H1 (cell line): Measurements from ENCODE around the gene RAP1GAP. TPM values are rescaled to one million over a fixed set of nuclear protein-coding genes. Genes with fewer than 3 reads are reported as not detected.

Source experiments
- CTCF ChIA-PET: fragments of 300-600 bp; sonication (Branson Sonifier 250); formaldehyde crosslinking; loops from one replicate; lab custom pipeline; 2021; ENCODE audit not compliant: partially characterized antibody; lab: Charles Lee
- POLR2A ChIA-PET: fragments of 300-600 bp; sonication (Branson Sonifier 250); formaldehyde crosslinking; loops from one replicate; lab custom pipeline; 2021; ENCODE audit warnings: inconsistent platforms; ENCODE audit not compliant: partially characterized antibody; lab: Charles Lee
- DNase-seq, 2 experiments: peaks; one replicate each; pipeline versions ENCODE4 v3.0.0 to v3.0.0-alpha.2; 2010 to 2022; ENCODE audit warnings: low spot score in 2 of 2, low read depth in 1 of 2, mixed read lengths in 1 of 2
- FAIRE-seq: peaks from 2 replicates; lab custom pipeline; 2011; peaks lifted over from hg19 to GRCh38; lab: Jason Lieb, UNC
- H2AFZ ChIP-seq: 2 replicates; pipeline ENCODE4 v1.8.1; 2012; ENCODE audit warnings: low read length, inconsistent platforms
- H2AK5ac ChIP-seq: 2 replicates; pipeline ENCODE4 v1.6.1; 2013; ENCODE audit warnings: low read depth, low read length
- H2BK120ac ChIP-seq: replicated peaks from 2 replicates; pipeline ENCODE3; 2013; ENCODE audit warnings: low read depth, low read length, inconsistent platforms
- H2BK12ac ChIP-seq: 2 replicates; pipeline ENCODE4 v1.6.1; 2013; ENCODE audit warnings: low read depth, low read length
- H2BK15ac ChIP-seq: 2 replicates; pipeline ENCODE4 v1.6.1; 2013; ENCODE audit warnings: low read length
- H2BK20ac ChIP-seq: 2 replicates; pipeline ENCODE4 v1.6.1; 2013; ENCODE audit warnings: low read length
- H2BK5ac ChIP-seq: 2 replicates; pipeline ENCODE4 v1.6.1; 2013; ENCODE audit warnings: low read depth, low read length
- H3K14ac ChIP-seq: 2 replicates; pipeline ENCODE4 v1.6.1; 2013; ENCODE audit warnings: inconsistent platforms; ENCODE audit not compliant: insufficient read length
- H3K18ac ChIP-seq: 2 replicates; pipeline ENCODE4 v1.6.1; 2013; ENCODE audit warnings: low read length; ENCODE audit errors: extremely low read depth
- H3K23ac ChIP-seq: 2 replicates; pipeline ENCODE4 v1.6.1; 2013; ENCODE audit warnings: inconsistent platforms; ENCODE audit not compliant: insufficient read length
- H3K23me2 ChIP-seq: 2 replicates; pipeline ENCODE4 v1.6.1; 2013; ENCODE audit warnings: low read depth, low read length
- H3K27ac ChIP-seq: 2 replicates; pipeline ENCODE4 v1.6.1; 2011; ENCODE audit warnings: low read depth, low read length, inconsistent platforms
- H3K27me3 ChIP-seq, 4 experiments: replicated peaks in 1 of 4; 1 replicate in 1 of 4; 2 replicates in 3 of 4; pipeline versions ENCODE4 v1.6.1 to v1.8.1; 2011 to 2013; ENCODE audit warnings: low read length in 3 of 4, mild to moderate bottlenecking in 3 of 4, inconsistent platforms in 2 of 4, mixed read lengths in 2 of 4, moderate library complexity in 1 of 4; ENCODE audit not compliant: control insufficient read depth in 3 of 4, insufficient read depth in 3 of 4; ENCODE audit errors: extremely low read depth in 1 of 4
- H3K36me3 ChIP-seq, 4 experiments: 2 replicates each; pipeline versions ENCODE4 v1.6.1 to v1.8.1; 2011 to 2013; ENCODE audit warnings: mild to moderate bottlenecking in 4 of 4, low read length in 3 of 4, moderate library complexity in 2 of 4, control low read depth in 1 of 4, inconsistent platforms in 1 of 4; ENCODE audit not compliant: insufficient read depth in 4 of 4, control insufficient read depth in 2 of 4
- H3K4ac ChIP-seq: replicated peaks from 2 replicates; pipeline ENCODE3; 2013; ENCODE audit warnings: low read length, low read depth, mixed read lengths, inconsistent platforms; ENCODE audit not compliant: insufficient read length
- H3K4me1 ChIP-seq, 4 experiments: replicated peaks in 1 of 4; 1 replicate in 1 of 4; 2 replicates in 3 of 4; pipeline versions ENCODE4 v1.6.1 to v1.8.1; 2011 to 2013; ENCODE audit warnings: low read length in 3 of 4, inconsistent platforms in 2 of 4, mixed read lengths in 1 of 4; ENCODE audit not compliant: insufficient read depth in 4 of 4, control insufficient read depth in 3 of 4
- H3K4me2 ChIP-seq, 2 experiments: 2 replicates each; pipeline versions ENCODE4 v1.6.1 to v1.8.1; 2011 to 2013; ENCODE audit warnings: low read depth in 2 of 2, low read length in 2 of 2, control low read depth in 1 of 2, inconsistent platforms in 1 of 2, mild to moderate bottlenecking in 1 of 2; ENCODE audit not compliant: insufficient read depth in 1 of 2
- H3K4me3 ChIP-seq, 4 experiments: fragments of 200-600, 300-600 bp in 1 of 4; sonication (generic), shearing (Covaris generic), sonication (Bioruptor Twin) in 1 of 4; 2 replicates each; pipeline versions ENCODE4 v1.5.1 to v1.8.1; 2011 to 2016; ENCODE audit warnings: low read length in 4 of 4, low read depth in 3 of 4, control low read depth in 2 of 4, inconsistent platforms in 2 of 4, mild to moderate bottlenecking in 2 of 4, mixed read lengths in 1 of 4, moderate library complexity in 1 of 4; ENCODE audit not compliant: insufficient read depth in 2 of 4; ENCODE audit errors: extremely low read depth in 1 of 4
- H3K56ac ChIP-seq: replicated peaks from 2 replicates; pipeline ENCODE3; 2013; ENCODE audit warnings: low read depth, mild to moderate bottlenecking, mixed read lengths, low read length, inconsistent platforms; ENCODE audit not compliant: insufficient read length
- H3K79me1 ChIP-seq: 2 replicates; pipeline ENCODE4 v1.6.1; 2013; ENCODE audit warnings: low read depth, low read length, control low read depth
- H3K79me2 ChIP-seq, 2 experiments: 2 replicates each; pipeline versions ENCODE4 v1.6.1 to v1.8.1; 2012 to 2013; ENCODE audit warnings: low read length in 2 of 2, mild to moderate bottlenecking in 2 of 2, inconsistent platforms in 1 of 2; ENCODE audit not compliant: insufficient read depth in 2 of 2, control insufficient read depth in 1 of 2
- H3K9ac ChIP-seq, 4 experiments: replicated peaks in 1 of 4; 1 replicate in 1 of 4; 2 replicates in 3 of 4; pipeline versions ENCODE4 v1.6.1 to v1.8.1; 2011 to 2013; ENCODE audit warnings: low read depth in 3 of 4, low read length in 3 of 4, control low read depth in 2 of 4, mild to moderate bottlenecking in 2 of 4, moderate library complexity in 2 of 4, inconsistent platforms in 1 of 4; ENCODE audit errors: extremely low read depth in 1 of 4
- H3K9me3 ChIP-seq, 2 experiments: 2 replicates each; pipeline versions ENCODE4 v1.6.1 to v1.8.1; 2012 to 2013; ENCODE audit warnings: mild to moderate bottlenecking in 2 of 2, moderate library complexity in 2 of 2, control low read depth in 1 of 2, inconsistent platforms in 1 of 2, low read depth in 1 of 2, low read length in 1 of 2, mixed read lengths in 1 of 2; ENCODE audit not compliant: insufficient read depth in 2 of 2
- H4K20me1 ChIP-seq, 2 experiments: replicated peaks in 1 of 2; 2 replicates each; pipeline versions ENCODE3 to v1.8.1; 2011 to 2013; ENCODE audit warnings: inconsistent platforms in 2 of 2, low read length in 2 of 2, mild to moderate bottlenecking in 1 of 2; ENCODE audit not compliant: insufficient read depth in 2 of 2, control insufficient read depth in 1 of 2
- H4K5ac ChIP-seq: 2 replicates; pipeline ENCODE4 v1.6.1; 2013; ENCODE audit warnings: low read length, low read depth, mixed read lengths, inconsistent platforms; ENCODE audit not compliant: insufficient read length
- H4K8ac ChIP-seq: 2 replicates; pipeline ENCODE4 v1.8.0; 2013; ENCODE audit warnings: mild to moderate bottlenecking, moderate library complexity, low read length, inconsistent platforms; ENCODE audit not compliant: insufficient read depth; ENCODE audit errors: extremely low read depth
- H4K91ac ChIP-seq: replicated peaks from 2 replicates; pipeline ENCODE3; 2013; ENCODE audit warnings: low read length, mixed read lengths, inconsistent platforms; ENCODE audit not compliant: insufficient read length
- CBX8 ChIP-seq: fragments of 300-800, 300-1000 bp; sonication (generic); IDR thresholded peaks from 2 replicates; pipeline ENCODE4 v1.7.1; 2016; ENCODE audit warnings: low read depth, low read length, borderline replicate concordance
- NRF1 ChIP-seq: IDR thresholded peaks from 2 replicates; pipeline ENCODE4 v1.6.1; 2011; ENCODE audit warnings: mild to moderate bottlenecking, low read depth, low read length, improper control_type of control experiment
- RBBP5 ChIP-seq: IDR thresholded peaks from 2 replicates; pipeline ENCODE4 v1.7.1; 2012; ENCODE audit warnings: low read depth, mild to moderate bottlenecking, inconsistent platforms, low read length, moderate library complexity, borderline replicate concordance
- RFX5 ChIP-seq: IDR thresholded peaks from 2 replicates; pipeline ENCODE4 v1.6.1; 2011; ENCODE audit warnings: low read depth, low read length, improper control_type of control experiment, borderline replicate concordance
- RNF2 ChIP-seq: fragments of 200-900, 300-1000 bp; sonication (generic); IDR thresholded peaks from 2 replicates; pipeline ENCODE4 v1.7.1; 2016; ENCODE audit warnings: borderline replicate concordance, low read depth, mild to moderate bottlenecking, antibody characterized with exemption, low read length; ENCODE audit not compliant: poor library complexity, severe bottlenecking; ENCODE audit errors: missing control alignments
- SAP30 ChIP-seq: fragments of 300-600 bp; sonication (generic); IDR thresholded peaks from 2 replicates; pipeline ENCODE4 v1.7.1; 2012; ENCODE audit warnings: low read length, moderate library complexity, mild to moderate bottlenecking, inconsistent platforms; ENCODE audit not compliant: insufficient read depth, insufficient replicate concordance
- SIRT6 ChIP-seq: IDR thresholded peaks from one replicate; pipeline ENCODE4 v1.7.1; 2012; ENCODE audit warnings: low read length, inconsistent platforms
- TBP ChIP-seq: IDR thresholded peaks from 2 replicates; pipeline ENCODE4 v1.6.1; 2011; ENCODE audit warnings: low read depth, low read length, improper control_type of control experiment
- WGBS, 2 experiments: shearing (Covaris generic) in 1 of 2; methylation state at CpG; one replicate each; pipeline versions ENCODE4 v1.1.6 to v1.1.7; 2013 to 2015; ENCODE audit warnings: low lambda C conversion rate in 2 of 2, mixed read lengths in 2 of 2, inconsistent platforms in 1 of 2, low coverage in 1 of 2, missing lambda C conversion rate in 1 of 2; ENCODE audit not compliant: insufficient replicate concordance in 2 of 2, insufficient coverage in 1 of 2, insufficient read length in 1 of 2; ENCODE audit errors: extremely low coverage in 1 of 2, missing lambda C conversion rate in 1 of 2; 5-methylcytosine and 5-hydroxymethylcytosine counted together
- polyA plus RNA-seq, 7 experiments: library from polyadenylated mRNA; depleted of rRNA in 3 of 7; stranded (reverse) in 5 of 7; unstranded in 2 of 7; fragments of >200 nt in 5 of 7; fragments of 200-250 nt in 2 of 7; gene quantifications; 1 replicate in 5 of 7; 2 replicates in 1 of 7; 4 replicates in 1 of 7; pipeline versions ENCODE4 v1.2.1 to v1.2.3, GENCODE V29; 2011 to 2013; ENCODE audit warnings: missing spikeins in 2 of 7, mixed read lengths in 2 of 7
- total RNA-seq: library from RNA; stranded (reverse); fragmentation: NEBNext Ultra II Directional; extraction: Animal tissue kit (Norgen Biotek cat#: 25700); gene quantifications from 2 replicates; pipeline ENCODE4 v1.2.1, GENCODE V29; 2021

RAP1GAP gene
- total and polyA plus RNA-seq, 2 of the 8 experiments (the other 6 are each of a cell fraction or from before 2014, with no cell fraction given), result 8.4 TPM

DNA sequence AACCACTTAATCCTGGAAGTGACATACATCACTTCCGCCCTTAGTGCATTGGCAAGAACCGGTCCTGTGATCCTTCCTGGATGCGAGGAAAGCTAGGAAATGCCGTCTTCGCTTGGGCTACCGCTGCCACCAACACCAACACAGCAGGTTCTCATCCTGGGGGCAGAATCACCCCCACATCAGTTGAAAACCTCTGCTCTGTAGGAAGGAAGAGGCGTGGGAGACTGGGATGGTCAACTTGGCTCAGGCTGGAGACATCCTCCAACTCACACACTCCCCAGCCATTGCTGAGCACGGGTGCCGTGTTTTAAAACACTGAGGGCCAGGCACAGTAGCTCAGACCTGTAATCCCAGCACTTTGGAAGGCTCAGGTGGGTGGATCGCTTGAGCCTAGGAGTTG, 85.1 kb downstream of the RAP1GAP start:
- H4K8ac ChIP-seq, result no peak overlapping the region
- H3K4ac ChIP-seq, result no peak overlapping the region
- H3K36me3 ChIP-seq, result no peaks in the 10 kb centered on the region
- no peak overlapping the region for H2AFZ ChIP-seq
- no peak overlapping the region for H3K18ac ChIP-seq
- H2BK15ac ChIP-seq, result no peak overlapping the region
- ChIA-PET CTCF (interaction anchor here (0.8 to 1.5 kb wide), 3 partner anchors 50 to 216 kb away, joined by 3 to 4 read pairs (median 3); no protein-coding TSS in a partner anchor), POLR2A (no interaction called here)
- no peak overlapping the region for H4K5ac ChIP-seq
- H4K20me1 ChIP-seq, result peaks cover 0 to 3% of the 10 kb centered on the region in 2 experiments
- no peak overlapping the region for H4K91ac ChIP-seq
- H3K27ac ChIP-seq, result no peak overlapping the region
- no peak overlapping the region for H3K23ac ChIP-seq
- H2AK5ac ChIP-seq, result no peak overlapping the region
- H2BK120ac ChIP-seq, result no peak overlapping the region
- H2BK5ac ChIP-seq, result no peak overlapping the region
- H3K27me3 ChIP-seq, result peaks cover 0 to 4% (median 1%) of the 10 kb centered on the region in 4 experiments; a peak in 3 of 7 replicates
- DNase-seq, result no peak
- FAIRE-seq, result no peak
- no peak overlapping the region for H3K14ac ChIP-seq
- H2BK20ac ChIP-seq, result no peak overlapping the region
- no peak overlapping the region for H2BK12ac ChIP-seq
- H3K79me1 ChIP-seq, result no peaks in the 10 kb centered on the region
- H3K4me3 ChIP-seq, result no peak overlapping the region
- H3K9me3 ChIP-seq, result no peaks in the 10 kb centered on the region
- H3K23me2 ChIP-seq, result no peaks in the 10 kb centered on the region
- no peak overlapping the region for H3K56ac ChIP-seq
- WGBS, 2 experiments, result 70% methylated on average over 10 of the region's 10 CpGs; no CpG with 5 or more reads in 1 of the 2 experiments
- H3K4me1 ChIP-seq, result peaks cover 0 to 7% (median 2%) of the 10 kb centered on the region in 4 experiments; a peak in 2 of 7 replicates
- H3K79me2 ChIP-seq, result no peaks in the 10 kb centered on the region
- H3K9ac ChIP-seq, result no peak overlapping the region
- H3K4me2 ChIP-seq, result no peak overlapping the region
- TF ChIP-seq RFX5 (no peak), TBP (no peak), SIRT6 (no peak), NRF1 (no peak), CBX8 (no peak), SAP30 (no peak), RBBP5 (no peak), RNF2 (no peak)
